ENCODE data around the gene USP27X. TPM values are rescaled to one million over a fixed set of nuclear protein-coding genes. Genes with fewer than 3 reads are reported as not detected.

The USP27X gene
- total RNA-seq, 4 donors from 2014 or later: 3.1 to 5.0 (median 4.6) TPM

DNA sequence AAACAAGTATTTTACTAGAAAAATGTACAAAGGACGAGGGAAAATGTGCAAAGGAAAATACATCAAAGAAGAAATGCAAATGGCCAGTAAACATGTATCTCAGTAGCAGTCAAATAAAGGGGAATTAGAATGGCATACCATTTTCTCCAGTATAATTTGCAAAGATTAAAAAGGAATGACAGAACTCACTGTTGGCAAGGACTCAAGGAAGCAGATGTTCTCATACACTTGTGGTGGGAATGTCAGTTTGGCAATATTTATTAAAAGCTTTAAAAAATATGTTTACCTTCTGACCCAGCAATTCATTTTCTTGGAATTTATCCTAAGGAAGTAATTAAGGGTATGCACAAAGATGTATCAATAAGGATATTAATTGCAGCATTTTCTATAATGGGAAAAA, 50.8 kb downstream of the USP27X start:
- H3K4me1 ChIP-seq: no peaks in the 10 kb centered on the region
- H3K27me3 ChIP-seq: no peaks in the 10 kb centered on the region
- no peak overlapping the region for H3K27ac ChIP-seq
- H3K4me3 ChIP-seq: no peak overlapping the region
- no peaks in the 10 kb centered on the region for H3K9me3 ChIP-seq
- TF ChIP-seq POLR2A (IDR thresholded peaks at IDR 0.05) (no peak), EP300 (IDR thresholded peaks at IDR 0.05) (no peak), POLR2AphosphoS5 (IDR thresholded peaks at IDR 0.05) (no peak)
- TF ChIP-seq, protein P1, sequence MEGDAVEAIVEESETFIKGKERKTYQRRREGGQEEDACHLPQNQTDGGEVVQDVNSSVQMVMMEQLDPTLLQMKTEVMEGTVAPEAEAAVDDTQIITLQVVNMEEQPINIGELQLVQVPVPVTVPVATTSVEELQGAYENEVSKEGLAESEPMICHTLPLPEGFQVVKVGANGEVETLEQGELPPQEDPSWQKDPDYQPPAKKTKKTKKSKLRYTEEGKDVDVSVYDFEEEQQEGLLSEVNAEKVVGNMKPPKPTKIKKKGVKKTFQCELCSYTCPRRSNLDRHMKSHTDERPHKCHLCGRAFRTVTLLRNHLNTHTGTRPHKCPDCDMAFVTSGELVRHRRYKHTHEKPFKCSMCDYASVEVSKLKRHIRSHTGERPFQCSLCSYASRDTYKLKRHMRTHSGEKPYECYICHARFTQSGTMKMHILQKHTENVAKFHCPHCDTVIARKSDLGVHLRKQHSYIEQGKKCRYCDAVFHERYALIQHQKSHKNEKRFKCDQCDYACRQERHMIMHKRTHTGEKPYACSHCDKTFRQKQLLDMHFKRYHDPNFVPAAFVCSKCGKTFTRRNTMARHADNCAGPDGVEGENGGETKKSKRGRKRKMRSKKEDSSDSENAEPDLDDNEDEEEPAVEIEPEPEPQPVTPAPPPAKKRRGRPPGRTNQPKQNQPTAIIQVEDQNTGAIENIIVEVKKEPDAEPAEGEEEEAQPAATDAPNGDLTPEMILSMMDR (IDR thresholded peaks at IDR 0.05): no peak
- 0 to 43% methylated on average over 1 of the region's 1 CpG for WGBS, 2 donors (ENCODE audit: low coverage in 1 of 2)
- ATAC-seq: no peak
- H3K36me3 ChIP-seq: no peaks in the 10 kb centered on the region

Other genes with a start within 250 kb of the USP27X start
- gene PAGE1, start 183.5 kb upstream of the USP27X start, total RNA-seq: not detected
- 1 to 10 TPM in 3 of 4 donors, not detected in 1; 2.8 to 4.6 (median 4.5) TPM for gene PAGE4, start 50.2 kb upstream of the USP27X start, total RNA-seq
- 1 to 10 TPM; 3.2 to 5.9 (median 3.8) TPM for gene CLCN5, start 43.1 kb downstream of the USP27X start, total RNA-seq